ENCODE data around the gene ZNF473. TPM values are rescaled to one million over a fixed set of nuclear protein-coding genes. Genes with fewer than 3 reads are reported as not detected.

ZNF473 gene
- total RNA-seq (1 to 10 TPM; 1.8 to 4.2 (median 3.3) TPM), polyA plus RNA-seq (1 to 10 TPM; 1.5 to 1.8 TPM)
- long read RNA-seq, donor 1, full-length matches to known transcripts = 1 of 2 reads
- long read RNA-seq, donor 1, partial matches to known transcripts = 0 of 2 reads
- long read RNA-seq, donor 1, other reads (novel, unspliced or antisense) = 1 of 2 reads
- long read RNA-seq, donor 2, full-length matches to known transcripts = 3 of 4 reads
- long read RNA-seq, donor 2, partial matches to known transcripts = 0 of 4 reads
- long read RNA-seq, donor 2, other reads (novel, unspliced or antisense) = 1 of 4 reads
- long read RNA-seq, donor 3, full-length matches to known transcripts = 5 of 5 reads
- long read RNA-seq, donor 3, partial matches to known transcripts = 0 of 5 reads
- long read RNA-seq, donor 3, other reads (novel, unspliced or antisense) = 0 of 5 reads

DNA sequence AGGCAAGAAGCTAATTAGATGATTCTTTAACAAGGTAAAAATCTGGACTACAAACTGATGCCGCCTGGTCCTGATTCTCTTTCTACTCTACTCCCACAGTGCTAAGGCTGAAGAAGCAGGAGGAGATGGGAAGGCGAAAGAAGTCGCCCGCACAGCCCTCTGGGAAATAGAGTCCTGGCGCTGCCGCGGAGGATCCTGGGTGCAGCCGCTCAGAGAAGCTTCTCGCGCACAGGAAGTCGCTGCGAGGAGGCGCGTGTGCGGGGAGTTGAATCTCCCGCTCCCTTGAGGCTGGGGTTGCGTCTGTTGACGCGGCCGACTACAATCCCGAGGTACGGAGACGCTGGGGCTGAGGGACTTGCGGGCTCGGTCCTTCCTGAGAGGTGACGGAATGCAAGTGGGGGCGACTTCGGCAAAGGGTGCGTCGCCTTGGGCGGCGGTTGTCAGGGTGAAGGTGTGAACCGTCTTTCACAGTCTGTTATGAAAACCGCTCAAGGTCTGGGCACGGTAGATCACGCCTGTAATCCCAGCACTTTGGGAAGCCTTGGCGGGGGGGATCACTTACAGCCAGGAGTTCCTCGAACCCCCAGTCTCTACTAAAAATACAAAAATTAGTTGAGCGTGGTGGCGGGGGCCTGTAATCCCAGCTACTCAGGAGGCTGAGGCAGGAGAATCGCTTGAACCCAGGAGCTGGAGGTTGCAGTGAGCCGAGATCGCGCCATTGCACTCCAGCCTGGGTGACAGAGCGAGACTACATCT, at the start of gene ZNF473:
ZNF473 (plus strand) TSS at position 212 of the 756 bp plus-strand sequence. CDS start 5,078 bp downstream, outside the sequence.
- peak; percentile 93 to 95 for DNase-seq
- Histone ChIP-seq H3K9me3 (no peaks in the 10 kb centered on the region), H3K27me3 (no peaks in the 10 kb centered on the region), H3K4me1 (peaks cover 5 to 43% (median 28%) of the 10 kb centered on the region in 9 donors), H3K4me3 (peak within 1 kb of the TSS; percentile 73 to 99 (median 92)), H3K36me3 (peaks cover 0 to 28% (median 3%) of the 10 kb centered on the region in 9 donors), H3K27ac (peak within 1 kb of the TSS; percentile 70 to 96 (median 94))
- ATAC-seq = peak; percentile 89 to 94 (median 92)
- intact Hi-C loops (cut with DNase I) = no loop called here
- TF ChIP-seq, protein P1, sequence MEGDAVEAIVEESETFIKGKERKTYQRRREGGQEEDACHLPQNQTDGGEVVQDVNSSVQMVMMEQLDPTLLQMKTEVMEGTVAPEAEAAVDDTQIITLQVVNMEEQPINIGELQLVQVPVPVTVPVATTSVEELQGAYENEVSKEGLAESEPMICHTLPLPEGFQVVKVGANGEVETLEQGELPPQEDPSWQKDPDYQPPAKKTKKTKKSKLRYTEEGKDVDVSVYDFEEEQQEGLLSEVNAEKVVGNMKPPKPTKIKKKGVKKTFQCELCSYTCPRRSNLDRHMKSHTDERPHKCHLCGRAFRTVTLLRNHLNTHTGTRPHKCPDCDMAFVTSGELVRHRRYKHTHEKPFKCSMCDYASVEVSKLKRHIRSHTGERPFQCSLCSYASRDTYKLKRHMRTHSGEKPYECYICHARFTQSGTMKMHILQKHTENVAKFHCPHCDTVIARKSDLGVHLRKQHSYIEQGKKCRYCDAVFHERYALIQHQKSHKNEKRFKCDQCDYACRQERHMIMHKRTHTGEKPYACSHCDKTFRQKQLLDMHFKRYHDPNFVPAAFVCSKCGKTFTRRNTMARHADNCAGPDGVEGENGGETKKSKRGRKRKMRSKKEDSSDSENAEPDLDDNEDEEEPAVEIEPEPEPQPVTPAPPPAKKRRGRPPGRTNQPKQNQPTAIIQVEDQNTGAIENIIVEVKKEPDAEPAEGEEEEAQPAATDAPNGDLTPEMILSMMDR (IDR thresholded peaks at IDR 0.05) = no peak
- 10 to 11% methylated on average over 45 of the region's 45 CpGs for WGBS, 2 donors

DNA sequence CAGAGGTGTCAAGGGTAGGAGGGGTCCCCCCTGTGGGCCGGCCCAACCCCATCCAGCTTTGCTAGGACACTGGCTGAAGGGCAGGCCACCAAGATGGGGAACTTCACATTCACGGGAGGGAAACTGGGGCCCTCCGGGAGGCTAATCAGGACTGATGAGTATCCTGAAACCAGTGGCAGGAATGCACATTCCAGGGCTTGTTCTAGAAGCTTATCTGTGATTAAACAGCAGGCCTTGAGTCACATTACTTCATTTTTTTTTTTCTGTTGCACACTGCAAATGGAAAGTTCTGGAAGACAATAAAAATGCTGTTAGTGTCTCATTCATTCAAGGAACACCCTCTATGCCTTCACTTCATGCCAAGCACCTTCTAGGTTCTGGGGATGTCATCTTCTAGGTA, 49.3 kb upstream of the ZNF473 start:
- ATAC-seq = no peak
- intact Hi-C loops (cut with DNase I) = no loop called here
- 65% methylated on average over 3 of the region's 3 CpGs for WGBS, 2 donors
- no peaks in the 10 kb centered on the region for H3K27me3 ChIP-seq
- peaks cover 0 to 16% (median 2%) of the 10 kb centered on the region in 9 donors for H3K4me1 ChIP-seq
- no peaks in the 10 kb centered on the region for H3K9me3 ChIP-seq
- no peak for DNase-seq
- TF ChIP-seq, protein P1 (IDR thresholded peaks at IDR 0.05) = no peak
- peaks cover 0 to 64% (median 27%) of the 10 kb centered on the region in 9 donors for H3K36me3 ChIP-seq
- H3K4me3 ChIP-seq = no peak overlapping the region
- no peak overlapping the region for H3K27ac ChIP-seq

DNA sequence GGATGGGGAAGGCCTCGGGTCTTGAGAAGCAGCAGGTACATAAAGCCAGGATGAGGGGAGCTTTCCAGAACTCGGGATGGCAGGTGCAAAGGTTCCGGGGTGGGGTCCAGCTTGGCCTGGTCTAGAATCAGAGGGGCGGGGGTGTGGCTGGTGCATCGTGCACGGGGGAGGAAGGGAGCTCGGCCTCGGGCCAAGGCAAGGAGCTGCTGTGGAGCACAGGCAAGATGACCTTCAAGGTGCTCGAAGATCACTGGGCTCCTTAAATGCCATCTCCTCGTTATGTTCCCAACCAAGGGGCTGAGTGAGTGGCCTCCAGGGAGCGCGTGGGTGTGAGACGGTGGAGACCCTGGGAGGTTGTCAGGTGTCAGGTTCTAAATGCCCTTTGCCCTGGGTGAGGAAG, 48.7 kb upstream of the ZNF473 start:
- no peaks in the 10 kb centered on the region for H3K9me3 ChIP-seq
- H3K4me1 ChIP-seq = peaks cover 0 to 12% (median 0%) of the 10 kb centered on the region in 9 donors
- no peak overlapping the region for H3K27ac ChIP-seq
- TF ChIP-seq, protein P1 (IDR thresholded peaks at IDR 0.05) = no peak
- intact Hi-C loops (cut with DNase I) = no loop called here
- H3K36me3 ChIP-seq = peaks cover 0 to 70% (median 33%) of the 10 kb centered on the region in 9 donors
- 83 to 92% methylated on average over 13 of the region's 13 CpGs for WGBS, 2 donors
- no peaks in the 10 kb centered on the region for H3K27me3 ChIP-seq
- H3K4me3 ChIP-seq = no peak overlapping the region
- ATAC-seq (no peak), DNase-seq (no peak)

DNA sequence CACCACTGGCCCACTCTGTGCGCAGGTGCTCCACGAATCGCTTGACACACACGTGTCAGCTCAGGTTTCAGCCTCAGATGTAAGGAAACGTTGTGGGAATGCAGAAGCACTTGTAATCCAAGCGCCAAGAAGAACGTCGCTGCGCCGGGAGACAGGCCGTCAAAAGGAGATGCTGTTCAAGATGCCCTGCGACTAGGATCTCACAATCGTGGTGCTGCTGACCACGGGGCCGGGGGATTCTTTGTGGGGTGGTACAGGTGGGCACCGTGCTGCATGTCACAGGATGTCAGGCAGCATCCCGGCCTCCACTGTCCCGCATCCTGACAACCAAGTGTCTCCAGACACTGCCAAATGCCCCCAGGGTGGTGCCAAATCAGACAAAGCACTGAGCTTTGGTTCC, 47.9 kb upstream of the ZNF473 start:
- H3K4me1 ChIP-seq = peaks cover 0 to 9% (median 0%) of the 10 kb centered on the region in 9 donors
- peaks cover 0 to 78% (median 33%) of the 10 kb centered on the region in 9 donors for H3K36me3 ChIP-seq
- DNase-seq (no peak), ATAC-seq (no peak)
- H3K27ac ChIP-seq = no peak overlapping the region
- H3K27me3 ChIP-seq = no peaks in the 10 kb centered on the region
- H3K9me3 ChIP-seq = no peaks in the 10 kb centered on the region
- 86 to 89% methylated on average over 18 of the region's 18 CpGs for WGBS, 2 donors
- intact Hi-C loops (cut with DNase I) = no loop called here
- TF ChIP-seq, protein P1 (IDR thresholded peaks at IDR 0.05) = no peak
- H3K4me3 ChIP-seq = no peak overlapping the region

All from heart right ventricle (tissue), 16 donors.